Type B pancreatic cell (in vitro differentiated cells): ENCODE results near the gene PHACTR1. TPM values are rescaled to one million over a fixed set of nuclear protein-coding genes. Genes with fewer than 3 reads are reported as not detected.

Source experiments
- DNase-seq: peaks from one replicate; pipeline ENCODE4 v3.0.0; 2021; ENCODE audit warnings: mixed read lengths; ENCODE audit not compliant: unreplicated experiment; ENCODE audit errors: extremely low spot score
- H3K27ac Mint-ChIP-seq: 2 replicates; pipeline ENCODE4 v1.8.0; 2021; ENCODE audit warnings: mild to moderate bottlenecking, mixed read lengths
- H3K27me3 Mint-ChIP-seq: 2 replicates; pipeline ENCODE4 v1.8.0; 2021; ENCODE audit warnings: mixed read lengths
- H3K36me3 Mint-ChIP-seq: 2 replicates; pipeline ENCODE4 v1.8.0; 2021; ENCODE audit warnings: mixed read lengths
- H3K4me1 Mint-ChIP-seq: one replicate; pipeline ENCODE4 v1.8.0; 2021; ENCODE audit warnings: mixed read lengths; ENCODE audit not compliant: unreplicated experiment
- H3K4me3 Mint-ChIP-seq: 2 replicates; pipeline ENCODE4 v1.8.0; 2021; ENCODE audit warnings: mild to moderate bottlenecking, mixed read lengths
- H3K9me3 Mint-ChIP-seq: 2 replicates; pipeline ENCODE4 v1.8.0; 2021; ENCODE audit warnings: mixed read lengths
- total RNA-seq: library from RNA; stranded (reverse); gene quantifications from 2 replicates; pipeline ENCODE4 v1.2.1, GENCODE V29; 2021; ENCODE audit warnings: low replicate concordance
- TF ChIP-seq, protein P1 (sequence below): fragments of 200-600 bp; sonication (generic); conservative IDR thresholded peaks from 2 replicates; pipeline ENCODE4 v1.5.0; 2021; ENCODE audit warnings: antibody characterized with exemption, mild to moderate bottlenecking

Gene PHACTR1
- total RNA-seq, 1 donor from 2014 or later: 12.3 TPM

DNA sequence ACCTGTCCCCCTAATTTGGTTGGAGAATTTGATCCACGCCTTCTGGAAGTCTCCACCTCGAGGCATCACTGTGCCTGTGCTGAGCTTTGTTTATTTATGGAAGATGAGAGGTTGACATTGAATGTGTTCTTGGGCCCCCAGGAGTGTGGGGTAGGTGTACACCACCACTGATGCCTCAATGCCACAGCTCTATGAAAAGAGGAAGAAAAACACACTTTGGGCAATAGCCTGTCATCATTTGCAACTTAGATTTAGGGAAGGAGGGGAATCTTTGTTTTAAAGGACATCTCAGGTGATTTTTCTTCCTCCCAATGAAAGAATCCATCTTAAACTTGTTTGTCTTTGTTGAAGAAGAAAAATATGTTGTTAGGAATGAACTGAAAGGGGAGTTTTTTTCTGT lies 569.1 kb downstream of the PHACTR1 start:
- H3K27ac Mint-ChIP-seq: no peak overlapping the region
- no peak for DNase-seq

DNA sequence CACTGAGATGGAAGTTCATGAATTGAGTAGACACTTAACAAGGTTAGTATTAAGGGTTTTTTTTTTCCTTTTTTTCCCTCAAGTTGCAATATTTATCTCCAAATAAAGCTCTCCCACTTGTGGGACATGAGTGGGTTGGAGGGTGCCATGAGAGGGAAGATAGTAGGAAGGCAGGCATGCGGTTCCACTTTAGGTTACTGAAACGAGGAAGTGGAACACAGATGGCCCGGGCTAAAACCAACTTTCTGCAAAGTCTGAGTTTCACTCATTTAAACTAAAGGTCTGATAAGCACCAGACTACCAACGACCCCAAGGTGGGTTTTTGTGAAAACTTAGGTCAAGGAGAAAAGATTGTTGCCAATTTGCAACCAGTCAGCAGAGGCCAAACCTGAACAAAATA lies 569.6 kb downstream of the PHACTR1 start:
- TF ChIP-seq, protein P1, sequence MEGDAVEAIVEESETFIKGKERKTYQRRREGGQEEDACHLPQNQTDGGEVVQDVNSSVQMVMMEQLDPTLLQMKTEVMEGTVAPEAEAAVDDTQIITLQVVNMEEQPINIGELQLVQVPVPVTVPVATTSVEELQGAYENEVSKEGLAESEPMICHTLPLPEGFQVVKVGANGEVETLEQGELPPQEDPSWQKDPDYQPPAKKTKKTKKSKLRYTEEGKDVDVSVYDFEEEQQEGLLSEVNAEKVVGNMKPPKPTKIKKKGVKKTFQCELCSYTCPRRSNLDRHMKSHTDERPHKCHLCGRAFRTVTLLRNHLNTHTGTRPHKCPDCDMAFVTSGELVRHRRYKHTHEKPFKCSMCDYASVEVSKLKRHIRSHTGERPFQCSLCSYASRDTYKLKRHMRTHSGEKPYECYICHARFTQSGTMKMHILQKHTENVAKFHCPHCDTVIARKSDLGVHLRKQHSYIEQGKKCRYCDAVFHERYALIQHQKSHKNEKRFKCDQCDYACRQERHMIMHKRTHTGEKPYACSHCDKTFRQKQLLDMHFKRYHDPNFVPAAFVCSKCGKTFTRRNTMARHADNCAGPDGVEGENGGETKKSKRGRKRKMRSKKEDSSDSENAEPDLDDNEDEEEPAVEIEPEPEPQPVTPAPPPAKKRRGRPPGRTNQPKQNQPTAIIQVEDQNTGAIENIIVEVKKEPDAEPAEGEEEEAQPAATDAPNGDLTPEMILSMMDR: no peak
- H3K4me3 Mint-ChIP-seq: no peak overlapping the region
- no peaks in the 10 kb centered on the region for H3K27me3 Mint-ChIP-seq
- peaks cover 41% of the 10 kb centered on the region for H3K36me3 Mint-ChIP-seq
- peaks cover 8% of the 10 kb centered on the region for H3K9me3 Mint-ChIP-seq
- peaks cover 11% of the 10 kb centered on the region for H3K4me1 Mint-ChIP-seq
- no peak overlapping the region for H3K27ac Mint-ChIP-seq
- DNase-seq: no peak

More for the DNA sequence above, 569.1 kb downstream of the PHACTR1 start:
- H3K27me3 Mint-ChIP-seq: no peaks in the 10 kb centered on the region
- H3K4me1 Mint-ChIP-seq: peaks cover 11% of the 10 kb centered on the region
- TF ChIP-seq, protein P1: no peak
- H3K9me3 Mint-ChIP-seq: peaks cover 8% of the 10 kb centered on the region
- peaks cover 41% of the 10 kb centered on the region for H3K36me3 Mint-ChIP-seq
- H3K4me3 Mint-ChIP-seq: no peak overlapping the region

DNA sequence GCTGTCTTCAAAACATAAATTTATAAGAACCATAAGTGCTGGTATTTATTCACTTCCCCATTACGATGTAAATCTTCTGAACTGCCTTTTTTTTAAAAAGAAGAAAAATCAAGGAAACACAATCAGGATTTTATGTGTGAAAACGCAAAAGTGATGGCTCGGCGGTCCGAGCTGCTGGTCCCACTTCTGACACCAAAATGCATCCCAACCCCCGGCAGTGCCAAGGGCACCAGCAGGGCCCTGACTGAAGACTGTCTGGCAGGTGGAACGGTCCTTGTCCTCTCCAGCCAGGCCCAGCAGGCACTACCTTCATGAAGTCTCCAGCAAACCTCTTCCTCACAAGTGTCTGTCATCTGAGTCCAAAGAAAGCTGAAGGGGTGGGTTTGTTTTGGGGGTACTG lies 570.5 kb downstream of the PHACTR1 start:
- no peak overlapping the region for H3K4me3 Mint-ChIP-seq
- no peak overlapping the region for H3K27ac Mint-ChIP-seq
- peaks cover 11% of the 10 kb centered on the region for H3K4me1 Mint-ChIP-seq
- peaks cover 41% of the 10 kb centered on the region for H3K36me3 Mint-ChIP-seq
- TF ChIP-seq, protein P1: no peak
- H3K27me3 Mint-ChIP-seq: no peaks in the 10 kb centered on the region
- peaks cover 8% of the 10 kb centered on the region for H3K9me3 Mint-ChIP-seq
- no peak for DNase-seq

DNA sequence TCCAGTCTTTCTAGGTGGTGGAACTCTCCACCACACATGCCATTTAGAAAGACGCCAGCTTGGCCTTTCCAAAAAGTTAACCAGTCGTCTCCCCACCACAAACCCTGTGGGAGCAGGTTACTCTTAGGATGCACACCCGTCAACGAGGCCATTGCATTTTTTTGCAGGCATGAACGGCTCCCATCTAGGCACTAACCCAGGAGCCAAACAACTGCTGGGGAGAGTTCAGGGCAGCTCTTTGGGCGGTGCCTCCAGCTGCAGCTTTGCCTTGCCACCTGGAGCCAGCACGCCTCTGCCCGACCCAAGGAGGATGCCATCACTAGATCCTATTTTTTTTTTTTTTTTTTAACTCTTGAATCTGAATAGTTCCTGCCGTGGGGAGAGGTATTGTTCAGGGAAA lies 571.9 kb downstream of the PHACTR1 start:
- Mint-ChIP-seq H3K4me3 (no peak overlapping the region), H3K9me3 (peaks cover 8% of the 10 kb centered on the region), H3K27ac (no peak overlapping the region), H3K27me3 (no peaks in the 10 kb centered on the region), H3K4me1 (peaks cover 11% of the 10 kb centered on the region), H3K36me3 (peaks cover 47% of the 10 kb centered on the region)
- DNase-seq: no peak
- TF ChIP-seq, protein P1: no peak

DNA sequence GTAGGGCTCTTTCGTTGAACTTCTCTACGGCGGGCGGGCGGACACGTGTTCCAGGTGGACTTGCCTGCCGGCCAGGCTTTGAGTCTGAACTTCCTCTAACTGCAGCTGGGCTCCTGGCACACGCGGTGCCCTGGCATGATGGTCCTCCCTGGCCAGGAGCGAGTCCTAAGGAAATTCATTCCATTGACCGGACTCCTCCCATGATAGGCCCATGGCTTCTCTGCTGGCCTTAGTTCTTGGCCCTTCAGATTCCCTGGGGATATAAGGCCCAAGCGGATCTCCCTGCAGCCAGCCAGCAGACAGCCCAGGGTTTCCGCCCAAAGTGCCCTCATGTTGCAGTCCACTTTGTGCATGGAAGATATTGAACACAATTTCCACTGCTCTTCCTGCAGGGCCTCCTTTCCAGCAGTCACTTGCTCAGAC lies 572.4 kb downstream of the PHACTR1 start:
- DNase-seq: no peak
- peaks cover 11% of the 10 kb centered on the region for H3K4me1 Mint-ChIP-seq
- peaks cover 8% of the 10 kb centered on the region for H3K9me3 Mint-ChIP-seq
- TF ChIP-seq, protein P1: no peak
- H3K27me3 Mint-ChIP-seq: no peaks in the 10 kb centered on the region
- H3K4me3 Mint-ChIP-seq: no peak overlapping the region
- peaks cover 49% of the 10 kb centered on the region for H3K36me3 Mint-ChIP-seq
- H3K27ac Mint-ChIP-seq: peak overlapping the region; percentile 80

DNA sequence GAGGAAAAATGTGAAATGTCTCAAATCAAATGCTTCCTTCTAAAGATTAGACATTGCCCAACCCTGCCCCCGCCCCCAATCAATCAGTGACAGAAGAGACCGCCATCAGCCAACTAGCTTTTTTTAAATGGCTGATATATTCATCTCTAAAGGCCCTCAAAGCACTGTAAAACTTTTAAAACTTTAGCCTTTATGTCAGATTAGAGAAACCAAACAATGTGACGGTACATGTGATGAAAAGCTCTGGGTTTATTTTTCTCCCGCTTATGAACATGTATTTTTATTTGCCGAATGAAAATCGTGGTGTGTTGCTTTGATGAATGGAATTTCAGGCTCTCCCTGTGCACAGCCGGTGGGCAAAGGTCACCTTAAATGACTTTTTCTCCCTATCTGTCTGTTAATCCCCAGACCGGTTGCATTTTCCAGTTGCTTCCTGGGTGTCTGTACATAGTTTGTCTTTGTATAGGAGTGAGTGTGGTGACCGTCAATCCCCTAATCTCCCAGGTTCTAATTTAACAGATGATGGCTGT lies 573.3 kb downstream of the PHACTR1 start:
- Mint-ChIP-seq H3K4me1 (peaks cover 11% of the 10 kb centered on the region), H3K27ac (peak overlapping the region; percentile 80), H3K27me3 (no peaks in the 10 kb centered on the region), H3K9me3 (peaks cover 8% of the 10 kb centered on the region), H3K36me3 (peaks cover 55% of the 10 kb centered on the region), H3K4me3 (peak overlapping the region; percentile 73)
- TF ChIP-seq, protein P1: no peak
- DNase-seq: no peak
